ENCODE results near the gene PDE1C. TPM values are rescaled to one million over a fixed set of nuclear protein-coding genes. Genes with fewer than 3 reads are reported as not detected.

PDE1C gene
- total and polyA plus RNA-seq, 9 donors, result 4.8 to 20.0 (median 11.8) TPM

DNA sequence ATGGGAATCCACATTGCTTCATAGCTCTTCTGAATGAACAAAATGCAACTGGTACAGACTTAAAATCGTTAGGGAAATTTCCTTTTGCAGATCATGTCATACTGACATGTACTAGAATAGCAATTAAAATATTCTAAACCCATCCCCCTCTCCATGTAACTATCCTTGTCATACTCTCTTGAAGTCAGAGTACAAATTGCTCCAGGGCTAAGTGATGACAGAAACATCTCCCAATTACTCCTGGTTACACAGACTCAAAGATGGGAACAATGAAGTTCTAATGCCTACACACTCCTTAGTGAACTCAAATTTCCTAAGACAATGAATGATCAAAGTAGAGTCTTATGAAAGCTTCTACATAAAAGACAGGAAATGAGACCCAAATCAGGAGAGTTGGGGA lies 87.2 kb downstream of the PDE1C start:
- TF ChIP-seq EP300 (IDR thresholded peaks at IDR 0.05) (no peak), POLR2A (IDR thresholded peaks at IDR 0.05) (no peak)
- TF ChIP-seq, protein P1, sequence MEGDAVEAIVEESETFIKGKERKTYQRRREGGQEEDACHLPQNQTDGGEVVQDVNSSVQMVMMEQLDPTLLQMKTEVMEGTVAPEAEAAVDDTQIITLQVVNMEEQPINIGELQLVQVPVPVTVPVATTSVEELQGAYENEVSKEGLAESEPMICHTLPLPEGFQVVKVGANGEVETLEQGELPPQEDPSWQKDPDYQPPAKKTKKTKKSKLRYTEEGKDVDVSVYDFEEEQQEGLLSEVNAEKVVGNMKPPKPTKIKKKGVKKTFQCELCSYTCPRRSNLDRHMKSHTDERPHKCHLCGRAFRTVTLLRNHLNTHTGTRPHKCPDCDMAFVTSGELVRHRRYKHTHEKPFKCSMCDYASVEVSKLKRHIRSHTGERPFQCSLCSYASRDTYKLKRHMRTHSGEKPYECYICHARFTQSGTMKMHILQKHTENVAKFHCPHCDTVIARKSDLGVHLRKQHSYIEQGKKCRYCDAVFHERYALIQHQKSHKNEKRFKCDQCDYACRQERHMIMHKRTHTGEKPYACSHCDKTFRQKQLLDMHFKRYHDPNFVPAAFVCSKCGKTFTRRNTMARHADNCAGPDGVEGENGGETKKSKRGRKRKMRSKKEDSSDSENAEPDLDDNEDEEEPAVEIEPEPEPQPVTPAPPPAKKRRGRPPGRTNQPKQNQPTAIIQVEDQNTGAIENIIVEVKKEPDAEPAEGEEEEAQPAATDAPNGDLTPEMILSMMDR (IDR thresholded peaks at IDR 0.05), result no peak
- Histone ChIP-seq H3K9me3 (no peaks in the 10 kb centered on the region), H3K27me3 (no peaks in the 10 kb centered on the region), H3K4me3 (no peak overlapping the region), H3K36me3 (no peaks in the 10 kb centered on the region), H3K4me1 (ENCODE audit: insufficient read depth) (peaks cover 2% of the 10 kb centered on the region), H3K27ac (no peak overlapping the region)
- DNase-seq, result no peak
- intact Hi-C loops (cut with DNase I), result no loop called here
- 57 to 73% (median 61%) methylated on average over 1 of the region's 1 CpG for WGBS, 3 donors

DNA sequence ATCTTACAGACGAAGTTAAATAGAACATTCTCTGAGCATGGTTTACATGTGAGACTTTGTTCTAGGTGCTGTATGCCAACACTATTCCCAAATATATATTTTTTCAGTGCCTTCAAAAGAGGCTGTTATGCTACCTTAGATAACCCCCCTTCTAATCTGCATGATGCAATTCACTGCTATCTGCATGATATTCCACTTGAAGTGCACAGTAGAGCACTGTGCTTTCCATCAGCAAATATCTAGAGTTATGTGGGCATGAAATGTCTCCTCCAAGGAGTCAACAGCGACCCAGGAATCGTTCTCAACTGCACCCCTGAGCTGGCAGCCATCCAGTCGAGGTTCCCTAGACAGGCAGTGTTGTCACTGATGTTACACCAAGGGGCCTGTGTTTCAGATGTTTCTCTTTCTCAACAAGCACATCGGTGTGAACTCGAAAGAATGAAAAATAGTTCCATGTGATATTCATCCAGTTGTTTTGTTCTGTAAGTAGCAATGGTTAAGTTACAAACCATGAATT lies 88.3 kb downstream of the PDE1C start:
- Histone ChIP-seq H3K4me1 (ENCODE audit: insufficient read depth) (peaks cover 2% of the 10 kb centered on the region), H3K27me3 (no peaks in the 10 kb centered on the region), H3K27ac (no peak overlapping the region), H3K9me3 (no peaks in the 10 kb centered on the region), H3K36me3 (no peaks in the 10 kb centered on the region), H3K4me3 (no peak overlapping the region)
- intact Hi-C loops (cut with DNase I), result no loop called here
- 71 to 72% (median 71%) methylated on average over 6 of the region's 6 CpGs for WGBS, 3 donors
- DNase-seq, result no peak
- TF ChIP-seq POLR2A (IDR thresholded peaks at IDR 0.05), result no peak
- no peak for TF ChIP-seq EP300 (IDR thresholded peaks at IDR 0.05)
- TF ChIP-seq, protein P1 (IDR thresholded peaks at IDR 0.05), result no peak

DNA sequence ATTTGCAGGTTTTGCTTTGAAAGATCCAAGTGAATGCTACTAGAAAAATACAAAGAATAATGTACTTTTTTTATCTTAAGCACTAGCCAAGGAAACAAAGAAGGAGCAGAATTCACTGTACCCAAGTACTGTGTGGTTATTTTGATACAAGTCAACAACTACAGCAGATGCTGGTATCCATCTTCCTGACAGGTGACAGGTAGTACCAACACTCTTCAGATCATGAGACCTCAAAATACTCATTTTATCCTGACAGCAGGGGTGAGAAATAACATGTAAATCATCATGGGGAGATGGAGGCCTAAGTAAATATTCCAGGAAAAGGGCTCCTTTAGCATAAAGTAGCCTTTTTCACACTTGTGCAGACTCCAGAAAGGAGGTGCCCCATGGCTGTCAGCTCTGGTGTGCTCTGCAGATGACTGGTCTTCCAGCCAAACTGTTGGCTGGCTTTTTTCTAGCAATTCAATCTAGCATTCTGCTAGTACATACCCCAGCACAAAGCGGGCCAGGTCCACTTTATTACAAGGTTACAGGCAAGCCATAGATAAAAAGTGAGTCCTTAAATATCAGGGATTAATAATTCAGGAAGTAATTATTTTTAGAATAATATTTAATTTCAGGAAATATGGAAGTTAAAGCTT lies 90.4 kb downstream of the PDE1C start:
- Histone ChIP-seq H3K27me3 (no peaks in the 10 kb centered on the region), H3K4me3 (no peak overlapping the region), H3K36me3 (no peaks in the 10 kb centered on the region), H3K9me3 (no peaks in the 10 kb centered on the region), H3K4me1 (ENCODE audit: insufficient read depth) (peaks cover 2% of the 10 kb centered on the region), H3K27ac (no peak overlapping the region)
- TF ChIP-seq EP300 (IDR thresholded peaks at IDR 0.05), result no peak
- 74 to 88% (median 77%) methylated on average over 1 of the region's 1 CpG for WGBS, 3 donors
- DNase-seq, result no peak
- intact Hi-C loops (cut with DNase I), result no loop called here

DNA sequence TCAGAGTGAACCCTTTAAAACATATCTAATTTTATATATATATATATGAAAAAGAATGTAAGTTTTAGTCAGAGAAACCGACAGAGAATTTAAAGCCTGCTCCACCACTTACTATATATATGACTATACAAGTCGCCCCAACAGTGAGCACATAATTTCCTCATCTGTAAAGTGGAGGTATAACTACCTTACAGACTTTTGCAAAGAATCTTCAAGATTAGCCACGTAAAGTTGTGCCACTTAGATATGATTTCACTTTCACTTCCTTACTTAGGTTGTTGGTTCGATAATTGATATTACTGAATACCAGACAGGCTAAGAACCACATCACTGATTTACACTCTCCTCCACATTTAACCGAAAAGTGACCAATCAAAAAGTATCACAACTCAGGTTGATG lies 94.7 kb downstream of the PDE1C start:
- Histone ChIP-seq H3K9me3 (no peaks in the 10 kb centered on the region), H3K4me3 (no peak overlapping the region), H3K36me3 (no peaks in the 10 kb centered on the region), H3K27me3 (no peaks in the 10 kb centered on the region), H3K4me1 (ENCODE audit: insufficient read depth) (no peaks in the 10 kb centered on the region), H3K27ac (no peak overlapping the region)
- intact Hi-C loops (cut with DNase I), result no loop called here
- WGBS, 3 donors, result 81 to 86% (median 84%) methylated on average over 5 of the region's 5 CpGs
- TF ChIP-seq POLR2A (IDR thresholded peaks at IDR 0.05) (no peak), EP300 (IDR thresholded peaks at IDR 0.05) (no peak)
- TF ChIP-seq, protein P1 (IDR thresholded peaks at IDR 0.05), result no peak
- no peak for DNase-seq

DNA sequence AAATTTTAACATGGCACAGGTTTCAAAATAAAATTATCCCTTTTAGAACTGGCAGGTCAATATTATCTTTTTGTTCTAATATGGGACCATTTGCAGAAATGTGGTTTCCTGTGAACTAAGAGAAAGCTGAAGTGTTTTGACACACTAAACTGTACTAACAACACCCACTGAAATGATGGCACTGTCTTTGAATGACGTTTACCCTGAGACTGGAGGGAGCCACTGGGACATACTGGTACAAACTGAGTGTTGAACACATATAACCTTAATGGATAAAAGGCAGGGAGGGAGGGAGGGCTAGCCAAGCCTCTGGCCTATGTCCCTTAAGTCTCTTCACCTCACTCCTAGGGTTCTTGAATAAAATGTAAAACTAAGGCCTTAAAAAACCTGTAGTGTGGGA lies 95.9 kb downstream of the PDE1C start:
- 64 to 65% (median 65%) methylated on average over 1 of the region's 1 CpG for WGBS, 3 donors
- no peaks in the 10 kb centered on the region for H3K9me3 ChIP-seq
- intact Hi-C loops (cut with DNase I), result no loop called here
- no peak overlapping the region for H3K27ac ChIP-seq
- no peak for TF ChIP-seq EP300 (IDR thresholded peaks at IDR 0.05)
- no peak for TF ChIP-seq POLR2A (IDR thresholded peaks at IDR 0.05)
- TF ChIP-seq, protein P1 (IDR thresholded peaks at IDR 0.05), result no peak
- H3K36me3 ChIP-seq, result no peaks in the 10 kb centered on the region
- no peak overlapping the region for H3K4me3 ChIP-seq
- DNase-seq, result no peak
- H3K27me3 ChIP-seq, result no peaks in the 10 kb centered on the region
- no peaks in the 10 kb centered on the region for H3K4me1 ChIP-seq (ENCODE audit: insufficient read depth)

Data from ovary (tissue), 9 donors.